Erythroblast (primary cell): Measurements from ENCODE around the gene MUS81.

Experiments used
- GATA1 ChIP-seq: IDR thresholded peaks from 2 replicates; pipeline ENCODE4 v1.6.1; 2011; ENCODE audit warnings: low read depth, mild to moderate bottlenecking, control low read depth, low read length, moderate library complexity
- POLR2A ChIP-seq: IDR thresholded peaks from 2 replicates; pipeline ENCODE4 v1.6.1; 2011; ENCODE audit warnings: mild to moderate bottlenecking, low read length

- TF ChIP-seq POLR2A (peak; percentile 83), GATA1 (no peak)
Measured at GRCh38 chr11:65900125-65900898, 40.1 kb downstream of the MUS81 start, which contains the start of gene FOSL1.
